B cell (primary cell): ENCODE data around the gene MOB3C. TPM values are rescaled to one million over a fixed set of nuclear protein-coding genes. Genes with fewer than 3 reads are reported as not detected.
"Not testable (repeated sequence)": the region's sequence is repeated elsewhere in the genome, so short reads cannot be mapped to it uniquely, and the experiment has no call there.

Experiments
- ATAC-seq: fragments of 200-7000 bp; cut with Tn5 transposase; one replicate; pipeline ENCODE4 v1.10.0; 2021; ENCODE audit warnings: low read depth, mild to moderate bottlenecking, moderate number of reproducible peaks, moderate library complexity
- CTCF ChIA-PET: fragments of 350-600 bp; sonication (Branson Sonifier 250); formaldehyde crosslinking; loops from one replicate; lab custom pipeline; 2021; ENCODE audit warnings: antibody characterized with exemption, inconsistent platforms; lab: Charles Lee
- POLR2A ChIA-PET: fragments of 350-600 bp; sonication (Branson Sonifier 250); formaldehyde crosslinking; loops from one replicate; lab custom pipeline; 2021; ENCODE audit warnings: antibody characterized with exemption; lab: Charles Lee
- DNase-seq: peaks from one replicate; pipeline ENCODE4 v3.0.0; 2013
- H2AFZ ChIP-seq: 2 replicates; pipeline ENCODE4 v1.6.1; 2012; ENCODE audit warnings: mild to moderate bottlenecking, low read depth, low read length; ENCODE audit not compliant: insufficient read depth, poor library complexity, severe bottlenecking
- H3K27ac ChIP-seq, 2 donors: 1 replicate in 1 of 2; 2 replicates in 1 of 2; pipeline ENCODE4 v1.5.1; 2012 to 2013; ENCODE audit warnings: low read length in 2 of 2, mild to moderate bottlenecking in 2 of 2, moderate library complexity in 1 of 2
- H3K27me3 ChIP-seq, 4 experiments: fragments of 200-600 bp in 1 of 4; sonication (generic) in 1 of 4; replicated peaks in 1 of 4; 1 replicate in 2 of 4; 2 replicates in 2 of 4; pipeline versions ENCODE4 v1.6.1 to v1.7.0; 2013 to 2016; ENCODE audit warnings: low read length in 3 of 4, mild to moderate bottlenecking in 2 of 4, mixed read lengths in 1 of 4, moderate library complexity in 1 of 4; ENCODE audit not compliant: insufficient read depth in 4 of 4, control insufficient read depth in 3 of 4; ENCODE audit errors: control extremely low read depth in 1 of 4
- H3K36me3 ChIP-seq, 2 experiments: replicated peaks in 1 of 2; 1 replicate in 1 of 2; 2 replicates in 1 of 2; pipeline versions ENCODE4 v1.6.1 to v1.7.1; 2013; ENCODE audit warnings: low read length in 1 of 2; ENCODE audit not compliant: insufficient read depth in 2 of 2, control insufficient read depth in 1 of 2; ENCODE audit errors: control extremely low read depth in 1 of 2, extremely low read depth in 1 of 2
- H3K4me1 ChIP-seq, 2 donors: fragments of 200-600 bp in 1 of 2; sonication (generic) in 1 of 2; 1 replicate in 1 of 2; 2 replicates in 1 of 2; pipeline versions ENCODE4 v1.5.1 to v1.6.1; 2013 to 2017; ENCODE audit warnings: low read length in 2 of 2; ENCODE audit not compliant: control insufficient read depth in 2 of 2, insufficient read depth in 2 of 2
- H3K4me2 ChIP-seq: replicated peaks from 2 replicates; pipeline ENCODE3; 2012; ENCODE audit warnings: mild to moderate bottlenecking, low read depth, low read length; ENCODE audit not compliant: poor library complexity, severe bottlenecking
- H3K4me3 ChIP-seq, 5 experiments: fragments of 200-600 bp in 1 of 5; sonication (generic) in 1 of 5; 1 replicate in 3 of 5; 2 replicates in 2 of 5; pipeline versions ENCODE4 v1.5.1 to v1.7.0; 2011 to 2016; ENCODE audit warnings: low read length in 4 of 5, mild to moderate bottlenecking in 4 of 5, low read depth in 2 of 5, control low read depth in 1 of 5, moderate library complexity in 1 of 5; ENCODE audit not compliant: insufficient read depth in 1 of 5; ENCODE audit errors: control extremely low read depth in 1 of 5, extremely low read depth in 1 of 5
- H3K79me2 ChIP-seq: fragments of 200-600 bp; sonication (generic); one replicate; pipeline ENCODE4 v1.6.0; 2016; ENCODE audit warnings: low read length; ENCODE audit not compliant: control insufficient read depth, insufficient read depth
- H3K9ac ChIP-seq: fragments of 200-600 bp; sonication (generic); 2 replicates; pipeline ENCODE4 v1.6.1; 2017; ENCODE audit warnings: mild to moderate bottlenecking, low read length, moderate library complexity
- H3K9me3 ChIP-seq, 3 donors: one replicate each; pipeline versions ENCODE4 v1.6.1 to v1.7.1; 2013; ENCODE audit warnings: low read length in 2 of 3; ENCODE audit not compliant: control insufficient read depth in 2 of 3, insufficient read depth in 1 of 3; ENCODE audit errors: control extremely low read depth in 1 of 3
- H4K20me1 ChIP-seq: 2 replicates; pipeline ENCODE4 v1.6.0; 2012; ENCODE audit warnings: mild to moderate bottlenecking, low read length; ENCODE audit not compliant: insufficient read depth, control insufficient read depth, poor library complexity, severe bottlenecking
- H3K27ac Mint-ChIP-seq: one replicate; pipeline ENCODE4 v1.8.0; 2021; ENCODE audit warnings: mixed read lengths
- H3K27me3 Mint-ChIP-seq: one replicate; pipeline ENCODE4 v1.8.0; 2021; ENCODE audit warnings: mixed read lengths
- H3K4me1 Mint-ChIP-seq: one replicate; pipeline ENCODE4 v1.8.0; 2021; ENCODE audit warnings: mixed read lengths
- H3K4me3 Mint-ChIP-seq: one replicate; pipeline ENCODE4 v1.8.0; 2021; ENCODE audit warnings: mixed read lengths
- H3K9me3 Mint-ChIP-seq: one replicate; pipeline ENCODE4 v1.8.0; 2022; ENCODE audit warnings: mixed read lengths; ENCODE audit not compliant: insufficient read depth
- CTCF ChIP-seq: fragments of 200-600 bp; IDR thresholded peaks from one replicate; pipeline ENCODE4 v1.8.0; 2022; ENCODE audit warnings: antibody characterized with exemption, mild to moderate bottlenecking
- EZH2 ChIP-seq: IDR thresholded peaks from 2 replicates; pipeline ENCODE4 v1.6.1; 2012; ENCODE audit warnings: borderline replicate concordance, low read depth, mild to moderate bottlenecking, moderate library complexity, low read length; ENCODE audit not compliant: insufficient read depth, poor library complexity, severe bottlenecking
- WGBS: methylation state at CpG from one replicate; pipeline ENCODE4 v1.1.5; 2013; ENCODE audit warnings: missing lambda C conversion rate; ENCODE audit not compliant: insufficient coverage; 5-methylcytosine and 5-hydroxymethylcytosine counted together
- intact Hi-C: fragments of 100-400 bp; cut with micrococcal nuclease; formaldehyde crosslinking; loops from one replicate; pipeline ENCODE4 v1.10.0; 2022
- polyA plus RNA-seq: library from polyadenylated mRNA; depleted of rRNA; stranded (reverse); fragments of >200 nt; gene quantifications from 2 replicates; pipeline ENCODE4 v1.2.3, GENCODE V29; 2012
- total RNA-seq, 2 donors: library from RNA; stranded (reverse); fragments of 120-200 nt in 1 of 2; gene quantifications; 1 replicate in 1 of 2; 2 replicates in 1 of 2; pipeline versions ENCODE4 v1.2.3 to v1.2.4, GENCODE V29; 2013 to 2022

Gene MOB3C
- total and polyA plus RNA-seq, 2 donors (not counting 1 experiment from before 2014, with no cell fraction given) = 18.9 to 19.2 TPM

GRCh38 chr1:46652321-46653100, 35.9 kb upstream of the MOB3C start:
- WGBS = 100% methylated on average over 2 of the region's 6 CpGs
- POLR2A ChIA-PET = no interaction called here
- no peak overlapping the region for H3K27ac ChIP-seq
- Mint-ChIP-seq H3K4me3 (no peak overlapping the region), H3K9me3 (peaks cover 5% of the 10 kb centered on the region), H3K27me3 (no peaks in the 10 kb centered on the region), H3K4me1 (no peaks in the 10 kb centered on the region), H3K27ac (no peak overlapping the region)
- no peak overlapping the region for H3K4me2 ChIP-seq
- no peak overlapping the region for H3K9ac ChIP-seq
- no peaks in the 10 kb centered on the region for H4K20me1 ChIP-seq
- no peaks in the 10 kb centered on the region for H3K27me3 ChIP-seq
- H3K36me3 ChIP-seq = peaks cover 14 to 44% of the 10 kb centered on the region in 2 experiments
- H3K9me3 ChIP-seq = peaks cover 0 to 4% (median 2%) of the 10 kb centered on the region in 3 donors
- no peaks in the 10 kb centered on the region for H3K4me1 ChIP-seq
- TF ChIP-seq CTCF (no peak), EZH2 (no peak)
- ATAC-seq (no peak), DNase-seq (no peak)
- no peaks in the 10 kb centered on the region for H3K79me2 ChIP-seq
- intact Hi-C loops = no loop called here
- no peak overlapping the region for H3K4me3 ChIP-seq
- no peak overlapping the region for H2AFZ ChIP-seq
- CTCF ChIA-PET = no interaction called here

GRCh38 chr1:46651152-46651551, 34.5 kb upstream of the MOB3C start:
- H3K4me1 ChIP-seq, H3K9me3 Mint-ChIP-seq, intact Hi-C loops, H3K9me3 ChIP-seq, H3K4me1 Mint-ChIP-seq, H2AFZ ChIP-seq, H3K4me3 ChIP-seq, H3K27ac ChIP-seq, POLR2A ChIA-PET, H3K27me3 Mint-ChIP-seq, H3K4me2 ChIP-seq, H3K9ac ChIP-seq, H3K27ac Mint-ChIP-seq, DNase-seq, H3K79me2 ChIP-seq, H4K20me1 ChIP-seq, H3K4me3 Mint-ChIP-seq, H3K27me3 ChIP-seq, ATAC-seq: not testable (repeated sequence)
- H3K36me3 ChIP-seq = peaks cover 11 to 33% of the 10 kb centered on the region in 2 experiments
- no CpG with 5 or more reads among the region's 3 CpGs for WGBS
- CTCF ChIA-PET = interaction anchor here (0.6 kb wide), 2 partner anchors 68 to 839 kb away, joined by 3 to 4 read pairs; no protein-coding TSS in a partner anchor
